GM18505 (cell line): ENCODE measurements around the gene TFAP2B.

Source experiments
- ATAC-seq: cut with Tn5 transposase; IDR thresholded peaks from one replicate; pipeline ENCODE4 v1.9.1; 2021; ENCODE audit not compliant: unreplicated experiment
- POLR2A ChIP-seq: IDR thresholded peaks from 4 replicates; pipeline ENCODE4 v1.6.1; 2011; ENCODE audit warnings: borderline replicate concordance; ENCODE audit not compliant: insufficient read depth, insufficient read length; ENCODE audit errors: extremely low read depth

Gene TFAP2B

GRCh38 chr6:50819904-50820868, 1.5 kb downstream of the TFAP2B start:
- no peak for TF ChIP-seq POLR2A
- no peak for ATAC-seq

- no peak for ATAC-seq
- TF ChIP-seq POLR2A: no peak
These were observed 2.2 kb downstream of the TFAP2B start for GRCh38 chr6:50820869-50821264.

- TF ChIP-seq POLR2A: no peak
- no peak for ATAC-seq
These were observed 2.9 kb downstream of the TFAP2B start for GRCh38 chr6:50821441-50822077.

GRCh38 chr6:50822078-50822476, 3.4 kb downstream of the TFAP2B start:
- no peak for ATAC-seq
- TF ChIP-seq POLR2A: no peak

- no peak for ATAC-seq
- no peak for TF ChIP-seq POLR2A
These were observed 4.6 kb downstream of the TFAP2B start for GRCh38 chr6:50823094-50823920.

- no peak for ATAC-seq
- TF ChIP-seq POLR2A: no peak
These were observed 5.9 kb downstream of the TFAP2B start for GRCh38 chr6:50824552-50824951.

GRCh38 chr6:50825375-50826036, 6.8 kb downstream of the TFAP2B start:
- no peak for TF ChIP-seq POLR2A
- no peak for ATAC-seq

GRCh38 chr6:50826037-50826761, 7.5 kb downstream of the TFAP2B start:
- no peak for ATAC-seq
- no peak for TF ChIP-seq POLR2A

GRCh38 chr6:50826803-50827202, 8.1 kb downstream of the TFAP2B start:
- no peak for TF ChIP-seq POLR2A
- ATAC-seq: no peak

- no peak for ATAC-seq
- TF ChIP-seq POLR2A: no peak
These were observed 10.4 kb downstream of the TFAP2B start for GRCh38 chr6:50829049-50829448.

GRCh38 chr6:50829898-50830444, 11.3 kb downstream of the TFAP2B start:
- TF ChIP-seq POLR2A: no peak
- no peak for ATAC-seq

- no peak for TF ChIP-seq POLR2A
- ATAC-seq: no peak
These were observed 12.5 kb downstream of the TFAP2B start for GRCh38 chr6:50831186-50831585.
